ENCODE data around the gene COL4A2.

Gene COL4A2

GRCh38 chr13:110435331-110435730 is 128.2 kb downstream of the COL4A2 start:
- no peaks in the 10 kb centered on the region for H3K79me2 ChIP-seq (ENCODE audit: low read length)
- no peak overlapping the region for H2AFZ ChIP-seq (ENCODE audit: low read length)
- TF ChIP-seq EZH2phosphoT487 (IDR thresholded peaks at IDR 0.05; ENCODE audit: low read length) (no peak), EZH2 (optimal IDR thresholded peaks at IDR 0.05; ENCODE audit: low read depth, low read length) (no peak)
- TF ChIP-seq, protein P1, sequence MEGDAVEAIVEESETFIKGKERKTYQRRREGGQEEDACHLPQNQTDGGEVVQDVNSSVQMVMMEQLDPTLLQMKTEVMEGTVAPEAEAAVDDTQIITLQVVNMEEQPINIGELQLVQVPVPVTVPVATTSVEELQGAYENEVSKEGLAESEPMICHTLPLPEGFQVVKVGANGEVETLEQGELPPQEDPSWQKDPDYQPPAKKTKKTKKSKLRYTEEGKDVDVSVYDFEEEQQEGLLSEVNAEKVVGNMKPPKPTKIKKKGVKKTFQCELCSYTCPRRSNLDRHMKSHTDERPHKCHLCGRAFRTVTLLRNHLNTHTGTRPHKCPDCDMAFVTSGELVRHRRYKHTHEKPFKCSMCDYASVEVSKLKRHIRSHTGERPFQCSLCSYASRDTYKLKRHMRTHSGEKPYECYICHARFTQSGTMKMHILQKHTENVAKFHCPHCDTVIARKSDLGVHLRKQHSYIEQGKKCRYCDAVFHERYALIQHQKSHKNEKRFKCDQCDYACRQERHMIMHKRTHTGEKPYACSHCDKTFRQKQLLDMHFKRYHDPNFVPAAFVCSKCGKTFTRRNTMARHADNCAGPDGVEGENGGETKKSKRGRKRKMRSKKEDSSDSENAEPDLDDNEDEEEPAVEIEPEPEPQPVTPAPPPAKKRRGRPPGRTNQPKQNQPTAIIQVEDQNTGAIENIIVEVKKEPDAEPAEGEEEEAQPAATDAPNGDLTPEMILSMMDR (IDR thresholded peaks at IDR 0.05; ENCODE audit: low read length) = no peak
- no peak overlapping the region for H3K4me2 ChIP-seq (ENCODE audit: low read depth, low read length)
- no peak for DNase-seq
- H3K27me3 ChIP-seq (replicated peaks; ENCODE audit: insufficient read depth, low read length) = no peaks in the 10 kb centered on the region
- no peak overlapping the region for H3K27ac ChIP-seq (ENCODE audit: low read length)
- no peak overlapping the region for H3K4me3 ChIP-seq (ENCODE audit: low read length)
- H4K20me1 ChIP-seq (ENCODE audit: insufficient read depth, low read length) = no peaks in the 10 kb centered on the region
- H3K9me2 ChIP-seq (replicated peaks; ENCODE audit: insufficient read depth, low read length) = no peaks in the 10 kb centered on the region
- no peak overlapping the region for H3K9ac ChIP-seq (ENCODE audit: low read length)
- no peaks in the 10 kb centered on the region for H3F3A ChIP-seq (ENCODE audit: insufficient read depth, low read length)
- no peaks in the 10 kb centered on the region for H3K4me1 ChIP-seq (ENCODE audit: low read length)
- no peaks in the 10 kb centered on the region for H3K9me3 ChIP-seq (replicated peaks; ENCODE audit: insufficient read depth, low read length)
- no peaks in the 10 kb centered on the region for H3K36me3 ChIP-seq (replicated peaks; ENCODE audit: insufficient read depth, low read length)

DNA sequence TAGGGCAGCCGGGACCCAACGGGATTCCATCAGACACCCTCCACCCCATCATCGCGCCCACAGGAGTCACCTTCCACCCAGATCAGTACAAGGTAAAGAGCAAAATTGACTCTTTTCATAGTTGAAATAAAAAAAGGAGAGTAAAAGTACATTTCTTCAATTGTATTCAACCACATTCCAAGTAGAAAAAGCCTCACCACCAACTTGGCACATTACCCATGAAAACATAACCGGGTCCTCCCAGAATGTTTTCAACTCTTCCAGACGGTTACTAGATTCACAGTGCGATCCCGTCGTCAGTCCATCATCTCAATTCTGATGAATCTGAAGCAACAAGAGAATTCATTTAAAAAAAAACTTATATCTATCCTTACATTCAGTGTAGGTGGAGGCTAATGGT is 129.2 kb downstream of the COL4A2 start:
- no peaks in the 10 kb centered on the region for H3K27me3 ChIP-seq (replicated peaks; ENCODE audit: insufficient read depth, low read length)

GRCh38 chr13:110436786-110437370 is 129.8 kb downstream of the COL4A2 start:
- Histone ChIP-seq H3K9ac (ENCODE audit: low read length) (no peak overlapping the region), H3F3A (ENCODE audit: insufficient read depth, low read length) (no peaks in the 10 kb centered on the region), H3K4me2 (ENCODE audit: low read depth, low read length) (no peak overlapping the region), H3K9me2 (replicated peaks; ENCODE audit: insufficient read depth, low read length) (no peaks in the 10 kb centered on the region), H3K27ac (ENCODE audit: low read length) (no peak overlapping the region), H2AFZ (ENCODE audit: low read length) (no peak overlapping the region), H3K4me1 (ENCODE audit: low read length) (no peaks in the 10 kb centered on the region), H3K79me2 (ENCODE audit: low read length) (no peaks in the 10 kb centered on the region), H3K4me3 (ENCODE audit: low read length) (no peak overlapping the region), H3K36me3 (replicated peaks; ENCODE audit: insufficient read depth, low read length) (no peaks in the 10 kb centered on the region), H3K27me3 (replicated peaks; ENCODE audit: insufficient read depth, low read length) (no peaks in the 10 kb centered on the region), H3K9me3 (replicated peaks; ENCODE audit: insufficient read depth, low read length) (no peaks in the 10 kb centered on the region), H4K20me1 (ENCODE audit: insufficient read depth, low read length) (no peaks in the 10 kb centered on the region)
- DNase-seq = no peak
- TF ChIP-seq EZH2phosphoT487 (IDR thresholded peaks at IDR 0.05; ENCODE audit: low read length) = no peak
- TF ChIP-seq, protein P1 (IDR thresholded peaks at IDR 0.05; ENCODE audit: low read length) = no peak
- no peak for TF ChIP-seq EZH2 (optimal IDR thresholded peaks at IDR 0.05; ENCODE audit: low read depth, low read length)

More for the DNA sequence above, 129.2 kb downstream of the COL4A2 start:
- Histone ChIP-seq H3F3A (ENCODE audit: insufficient read depth, low read length) (no peaks in the 10 kb centered on the region), H3K36me3 (replicated peaks; ENCODE audit: insufficient read depth, low read length) (no peaks in the 10 kb centered on the region), H2AFZ (ENCODE audit: low read length) (no peak overlapping the region), H3K9me3 (replicated peaks; ENCODE audit: insufficient read depth, low read length) (no peaks in the 10 kb centered on the region), H3K27ac (ENCODE audit: low read length) (no peak overlapping the region), H3K79me2 (ENCODE audit: low read length) (no peaks in the 10 kb centered on the region), H3K4me1 (ENCODE audit: low read length) (no peaks in the 10 kb centered on the region), H3K9me2 (replicated peaks; ENCODE audit: insufficient read depth, low read length) (no peaks in the 10 kb centered on the region), H3K9ac (ENCODE audit: low read length) (no peak overlapping the region), H4K20me1 (ENCODE audit: insufficient read depth, low read length) (no peaks in the 10 kb centered on the region), H3K4me2 (ENCODE audit: low read depth, low read length) (no peak overlapping the region), H3K4me3 (ENCODE audit: low read length) (no peak overlapping the region)
- no peak for DNase-seq
- TF ChIP-seq EZH2phosphoT487 (IDR thresholded peaks at IDR 0.05; ENCODE audit: low read length) (no peak), EZH2 (optimal IDR thresholded peaks at IDR 0.05; ENCODE audit: low read depth, low read length) (no peak)
- TF ChIP-seq, protein P1 (IDR thresholded peaks at IDR 0.05; ENCODE audit: low read length) = no peak

Measured in MM.1S (cell line).